Liver (tissue), 9 donors: Measurements from ENCODE around the gene SLC37A2. TPM values are rescaled to one million over a fixed set of nuclear protein-coding genes. Genes with fewer than 3 reads are reported as not detected.

ENCODE experiments used
- DNase-seq: peaks from one replicate; pipeline ENCODE4 v3.0.0-alpha.2; 2017; ENCODE audit warnings: low spot score
- H3K27ac ChIP-seq, 2 donors: one replicate each; pipeline ENCODE4 v1.7.0; 2013; ENCODE audit warnings: inconsistent platforms in 2 of 2, low read length in 2 of 2, control low read depth in 1 of 2, low read depth in 1 of 2, mild to moderate bottlenecking in 1 of 2
- H3K27me3 ChIP-seq, 4 donors: one replicate each; pipeline versions ENCODE4 v1.6.1 to v1.7.0; 2013; ENCODE audit warnings: low read length in 3 of 4, inconsistent platforms in 1 of 4, mild to moderate bottlenecking in 1 of 4, moderate library complexity in 1 of 4; ENCODE audit not compliant: control insufficient read depth in 4 of 4, insufficient read depth in 4 of 4
- H3K36me3 ChIP-seq, 4 donors: one replicate each; pipeline versions ENCODE4 v1.6.1 to v1.7.0; 2013; ENCODE audit warnings: low read length in 3 of 4, mild to moderate bottlenecking in 3 of 4, low read depth in 1 of 4, moderate library complexity in 1 of 4; ENCODE audit not compliant: control insufficient read depth in 4 of 4, insufficient read depth in 3 of 4
- H3K4me1 ChIP-seq, 4 donors: one replicate each; pipeline versions ENCODE4 v1.6.1 to v1.7.0; 2013; ENCODE audit warnings: low read length in 3 of 4, mild to moderate bottlenecking in 3 of 4, moderate library complexity in 1 of 4; ENCODE audit not compliant: control insufficient read depth in 4 of 4, insufficient read depth in 4 of 4
- H3K4me3 ChIP-seq, 3 donors: one replicate each; pipeline versions ENCODE4 v1.6.1 to v1.7.0; 2013; ENCODE audit warnings: low read length in 3 of 3, control low read depth in 1 of 3, low read depth in 1 of 3, mild to moderate bottlenecking in 1 of 3
- H3K9ac ChIP-seq, 2 donors: one replicate each; pipeline ENCODE4 v1.7.0; 2013; ENCODE audit warnings: low read length in 2 of 2, mild to moderate bottlenecking in 2 of 2, moderate library complexity in 2 of 2, control low read depth in 1 of 2, low read depth in 1 of 2
- H3K9me3 ChIP-seq, 4 donors: one replicate each; pipeline versions ENCODE4 v1.6.1 to v1.7.0; 2013; ENCODE audit warnings: low read length in 3 of 4; ENCODE audit not compliant: control insufficient read depth in 4 of 4
- EGR1 ChIP-seq, 2 donors: IDR thresholded peaks; 2 replicates each; pipeline ENCODE4 v1.6.1; 2016 to 2018; ENCODE audit warnings: antibody characterized with exemption in 2 of 2, low read depth in 2 of 2
- FOXA1 ChIP-seq: IDR thresholded peaks from 2 replicates; pipeline ENCODE4 v1.6.1; 2016; ENCODE audit warnings: antibody characterized with exemption
- FOXA2 ChIP-seq: IDR thresholded peaks from 2 replicates; pipeline ENCODE4 v1.6.1; 2016; ENCODE audit warnings: antibody characterized with exemption
- HNF4A ChIP-seq, 2 donors: conservative IDR thresholded peaks; 2 replicates each; pipeline ENCODE4 v1.6.1; 2016; ENCODE audit warnings: antibody characterized with exemption in 2 of 2, mild to moderate bottlenecking in 2 of 2
- HNF4G ChIP-seq: IDR thresholded peaks from 2 replicates; pipeline ENCODE4 v1.6.1; 2016; ENCODE audit warnings: antibody characterized with exemption
- JUND ChIP-seq, 2 donors: IDR thresholded peaks; 2 replicates each; pipeline ENCODE4 v1.6.1; 2016; ENCODE audit warnings: antibody characterized with exemption in 2 of 2
- MAX ChIP-seq: IDR thresholded peaks from 2 replicates; pipeline ENCODE4 v1.6.1; 2016; ENCODE audit warnings: antibody characterized with exemption
- RAD21 ChIP-seq, 2 donors: IDR thresholded peaks; 2 replicates each; pipeline ENCODE4 v1.6.1; 2016; ENCODE audit warnings: antibody characterized with exemption in 2 of 2, mild to moderate bottlenecking in 2 of 2
- REST ChIP-seq: IDR thresholded peaks from 2 replicates; pipeline ENCODE4 v1.6.1; 2016; ENCODE audit warnings: antibody characterized with exemption, mild to moderate bottlenecking
- RXRA ChIP-seq, 2 donors: IDR thresholded peaks; 2 replicates each; pipeline ENCODE4 v1.6.1; 2017 to 2018; ENCODE audit warnings: antibody characterized with exemption in 2 of 2, mild to moderate bottlenecking in 1 of 2
- YY1 ChIP-seq: IDR thresholded peaks from 2 replicates; pipeline ENCODE4 v1.6.1; 2016; ENCODE audit warnings: antibody characterized with exemption, mild to moderate bottlenecking
- WGBS: extraction: QIAGEN DNeasy Blood & Tissue Kit; methylation state at CpG from one replicate; pipeline ENCODE4 v1.1.7; 2013; 5-methylcytosine and 5-hydroxymethylcytosine counted together
- polyA plus RNA-seq, 2 donors: library from polyadenylated mRNA; stranded (reverse) in 1 of 2; unstranded in 1 of 2; fragments of 200-250 nt in 1 of 2; fragments of >200 nt in 1 of 2; fragmentation: Nextera tagmentation in 1 of 2; extraction: Ambion mirVana in 1 of 2; gene quantifications; one replicate each; pipeline versions ENCODE4 v1.2.1 to v1.2.3, GENCODE V29; 2013 to 2015
- total RNA-seq, 2 donors: library from RNA; depleted of rRNA; stranded (reverse); fragments of >200 nt; gene quantifications; one replicate each; pipeline ENCODE4 v1.2.3, GENCODE V29; 2014
- TF ChIP-seq, protein P1 (sequence below): fragments of 150-350 bp; IDR thresholded peaks from 2 replicates; pipeline ENCODE4 v1.5.1; 2017; ENCODE audit warnings: improper control_type of control experiment, low read depth, low read length; ENCODE audit not compliant: missing input control
- TF ChIP-seq, protein P2 (sequence below): IDR thresholded peaks from 2 replicates; pipeline ENCODE4 v1.6.1; 2016; ENCODE audit warnings: antibody characterized with exemption
- donor health status: healthy.
- donor health status: healthy.
- donor health status: healthy.
- donor health status: healthy.
- donor health status: healthy.

Gene SLC37A2
- total and polyA plus RNA-seq, 4 donors = 0.51 to 12.3 (median 5.6) TPM

DNA sequence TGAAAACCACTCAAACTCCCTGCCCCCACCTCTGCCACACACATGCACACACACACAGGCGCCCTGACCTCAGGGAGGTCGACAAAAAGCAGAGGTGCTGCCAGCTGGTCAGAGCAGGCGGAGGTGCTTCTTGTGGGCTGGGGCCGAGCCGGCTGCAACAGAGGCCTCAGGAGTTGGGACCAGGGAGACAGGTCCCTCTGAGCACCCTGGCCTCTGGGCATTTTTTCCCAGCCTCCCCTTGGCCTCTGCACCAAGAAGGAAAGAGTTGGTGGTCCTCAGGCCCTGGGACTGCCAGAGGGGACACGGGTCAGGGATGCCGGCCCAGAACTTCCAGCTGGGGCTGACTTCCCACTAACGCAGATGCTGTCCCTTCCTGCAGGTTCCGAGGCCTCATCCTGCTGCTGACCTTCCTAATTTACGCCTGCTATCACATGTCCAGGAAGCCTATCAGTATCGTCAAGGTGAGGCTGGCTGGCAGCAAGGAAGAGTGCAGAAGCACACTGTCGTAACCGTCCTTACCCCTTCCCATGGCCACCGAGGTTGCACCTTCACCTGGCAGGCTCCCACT, 13.4 kb downstream of the SLC37A2 start (continued):
- TF ChIP-seq, protein P1, sequence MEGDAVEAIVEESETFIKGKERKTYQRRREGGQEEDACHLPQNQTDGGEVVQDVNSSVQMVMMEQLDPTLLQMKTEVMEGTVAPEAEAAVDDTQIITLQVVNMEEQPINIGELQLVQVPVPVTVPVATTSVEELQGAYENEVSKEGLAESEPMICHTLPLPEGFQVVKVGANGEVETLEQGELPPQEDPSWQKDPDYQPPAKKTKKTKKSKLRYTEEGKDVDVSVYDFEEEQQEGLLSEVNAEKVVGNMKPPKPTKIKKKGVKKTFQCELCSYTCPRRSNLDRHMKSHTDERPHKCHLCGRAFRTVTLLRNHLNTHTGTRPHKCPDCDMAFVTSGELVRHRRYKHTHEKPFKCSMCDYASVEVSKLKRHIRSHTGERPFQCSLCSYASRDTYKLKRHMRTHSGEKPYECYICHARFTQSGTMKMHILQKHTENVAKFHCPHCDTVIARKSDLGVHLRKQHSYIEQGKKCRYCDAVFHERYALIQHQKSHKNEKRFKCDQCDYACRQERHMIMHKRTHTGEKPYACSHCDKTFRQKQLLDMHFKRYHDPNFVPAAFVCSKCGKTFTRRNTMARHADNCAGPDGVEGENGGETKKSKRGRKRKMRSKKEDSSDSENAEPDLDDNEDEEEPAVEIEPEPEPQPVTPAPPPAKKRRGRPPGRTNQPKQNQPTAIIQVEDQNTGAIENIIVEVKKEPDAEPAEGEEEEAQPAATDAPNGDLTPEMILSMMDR = no peak
- TF ChIP-seq HNF4G (no peak), FOXA1 (no peak), HNF4A (conservative IDR thresholded peaks at IDR 0.05) (no peak)

DNA sequence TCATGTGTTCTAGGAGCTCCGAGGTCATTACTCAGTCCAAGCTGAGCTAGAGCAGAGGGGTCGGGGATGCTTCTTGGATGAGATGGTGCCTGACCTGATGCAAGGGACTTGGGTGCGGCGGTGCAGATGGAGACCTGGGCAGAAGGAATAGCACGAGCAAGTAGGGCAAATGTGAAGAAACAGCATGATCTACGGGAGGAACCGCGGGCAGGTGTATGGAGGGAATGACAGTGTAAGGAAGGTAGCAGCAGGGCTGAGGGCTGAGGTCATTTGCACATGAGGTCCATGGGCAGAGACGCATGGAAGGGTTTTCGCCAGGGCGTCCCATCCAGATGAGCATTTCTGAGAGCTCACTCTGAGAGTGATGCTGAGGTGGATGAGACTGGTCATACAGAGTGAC, 14.9 kb downstream of the SLC37A2 start:
- Histone ChIP-seq H3K27me3 (no peaks in the 10 kb centered on the region), H3K4me1 (no peaks in the 10 kb centered on the region), H3K36me3 (no peaks in the 10 kb centered on the region), H3K9me3 (no peaks in the 10 kb centered on the region), H3K27ac (no peak overlapping the region), H3K9ac (no peak overlapping the region), H3K4me3 (no peak overlapping the region)
- WGBS = 95% methylated on average over 11 of the region's 11 CpGs
- TF ChIP-seq MAX = no peak
- no peak for TF ChIP-seq HNF4G
- TF ChIP-seq, protein P2, sequence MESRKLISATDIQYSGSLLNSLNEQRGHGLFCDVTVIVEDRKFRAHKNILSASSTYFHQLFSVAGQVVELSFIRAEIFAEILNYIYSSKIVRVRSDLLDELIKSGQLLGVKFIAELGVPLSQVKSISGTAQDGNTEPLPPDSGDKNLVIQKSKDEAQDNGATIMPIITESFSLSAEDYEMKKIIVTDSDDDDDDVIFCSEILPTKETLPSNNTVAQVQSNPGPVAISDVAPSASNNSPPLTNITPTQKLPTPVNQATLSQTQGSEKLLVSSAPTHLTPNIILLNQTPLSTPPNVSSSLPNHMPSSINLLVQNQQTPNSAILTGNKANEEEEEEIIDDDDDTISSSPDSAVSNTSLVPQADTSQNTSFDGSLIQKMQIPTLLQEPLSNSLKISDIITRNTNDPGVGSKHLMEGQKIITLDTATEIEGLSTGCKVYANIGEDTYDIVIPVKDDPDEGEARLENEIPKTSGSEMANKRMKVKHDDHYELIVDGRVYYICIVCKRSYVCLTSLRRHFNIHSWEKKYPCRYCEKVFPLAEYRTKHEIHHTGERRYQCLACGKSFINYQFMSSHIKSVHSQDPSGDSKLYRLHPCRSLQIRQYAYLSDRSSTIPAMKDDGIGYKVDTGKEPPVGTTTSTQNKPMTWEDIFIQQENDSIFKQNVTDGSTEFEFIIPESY = no peak
- no peak for TF ChIP-seq RXRA (IDR thresholded peaks at IDR 0.05)
- TF ChIP-seq FOXA2 = no peak
- TF ChIP-seq RAD21 (IDR thresholded peaks at IDR 0.05) = no peak
- TF ChIP-seq, protein P1 = no peak
- TF ChIP-seq JUND (IDR thresholded peaks at IDR 0.05) = no peak
- no peak for TF ChIP-seq YY1
- TF ChIP-seq REST = no peak
- no peak for TF ChIP-seq EGR1 (IDR thresholded peaks at IDR 0.05; ENCODE audit: low read depth in 2 of 2)
- DNase-seq = no peak
